SK-N-SH treated with all-trans-retinoic acid at 6 μM for 48 hours (cell line): ENCODE data around the gene GADD45B.

Source experiments
- ATAC-seq: fragments of 200-7000 bp; cut with Tn5 transposase; 3 replicates; pipeline ENCODE4 v1.9.1; 2020; ENCODE audit warnings: mild to moderate bottlenecking, moderate library complexity
- ARNTL ChIP-seq: fragments of 450-650 bp; formaldehyde crosslinking; IDR thresholded peaks from 2 replicates; pipeline ENCODE4 v1.5.0; 2020; ENCODE audit warnings: low read depth, mild to moderate bottlenecking, moderate library complexity, borderline replicate concordance
- BACH2 ChIP-seq: fragments of 250-450 bp; sonication (Bioruptor Pico); IDR thresholded peaks from 2 replicates; pipeline ENCODE4 v1.9.0; 2021; ENCODE audit warnings: mild to moderate bottlenecking, borderline replicate concordance
- CSDC2 ChIP-seq: fragments of 250-450 bp; sonication (Bioruptor Pico); IDR thresholded peaks from 2 replicates; pipeline ENCODE4 v1.5.0; 2020; ENCODE audit warnings: mild to moderate bottlenecking, moderate library complexity
- ESRRG ChIP-seq: fragments of 250-450 bp; sonication (Bioruptor Pico); IDR thresholded peaks from 2 replicates; pipeline ENCODE4 v1.6.1; 2021; ENCODE audit warnings: mild to moderate bottlenecking
- GLIS3 ChIP-seq: fragments of 250-450 bp; sonication (Bioruptor Pico); IDR thresholded peaks from 2 replicates; pipeline ENCODE4 v1.5.0; 2020; ENCODE audit warnings: mild to moderate bottlenecking, moderate library complexity
- ISL1 ChIP-seq: fragments of 250-450 bp; sonication (Bioruptor Pico); IDR thresholded peaks from 2 replicates; pipeline ENCODE4 v2.1.2; 2022; ENCODE audit warnings: mild to moderate bottlenecking, moderate library complexity
- OSR1 ChIP-seq: fragments of 250-450 bp; sonication (Bioruptor Pico); IDR thresholded peaks from 2 replicates; pipeline ENCODE4 v1.8.0; 2022; ENCODE audit warnings: moderate library complexity, mild to moderate bottlenecking, inconsistent platforms
- PPARA ChIP-seq: fragments of 250-450 bp; sonication (Bioruptor Pico); IDR thresholded peaks from 2 replicates; pipeline ENCODE4 v1.5.0; 2020; ENCODE audit warnings: mild to moderate bottlenecking, borderline replicate concordance
- RARB ChIP-seq: fragments of 250-450 bp; sonication (Bioruptor Pico); IDR thresholded peaks from 2 replicates; pipeline ENCODE4 v1.8.0; 2021; ENCODE audit warnings: mild to moderate bottlenecking, moderate library complexity
- SNAI2 ChIP-seq: fragments of 250-450 bp; sonication (Bioruptor Pico); IDR thresholded peaks from 2 replicates; pipeline ENCODE4 v1.5.0; 2020; ENCODE audit warnings: mild to moderate bottlenecking, moderate library complexity
- TCF4 ChIP-seq: fragments of 250-450 bp; sonication (Bioruptor Pico); IDR thresholded peaks from 2 replicates; pipeline ENCODE4 v1.8.0; 2021; ENCODE audit warnings: mild to moderate bottlenecking, moderate library complexity, borderline replicate concordance
- TOX ChIP-seq: fragments of 250-450 bp; sonication (Bioruptor Pico); IDR thresholded peaks from 2 replicates; pipeline ENCODE4 v1.8.0; 2021; ENCODE audit warnings: mild to moderate bottlenecking, moderate library complexity, borderline replicate concordance
- ZC3H10 ChIP-seq: fragments of 250-450 bp; sonication (Bioruptor Pico); IDR thresholded peaks from 2 replicates; pipeline ENCODE4 v1.5.1; 2021; ENCODE audit warnings: mild to moderate bottlenecking, moderate library complexity
- ZFP3 ChIP-seq: fragments of 250-450 bp; sonication (Bioruptor Pico); IDR thresholded peaks from 2 replicates; pipeline ENCODE4 v1.5.0; 2020; ENCODE audit warnings: mild to moderate bottlenecking, moderate library complexity
- ZFP30 ChIP-seq: fragments of 450-650 bp; formaldehyde crosslinking; IDR thresholded peaks from 2 replicates; pipeline ENCODE4 v1.5.0; 2022; ENCODE audit warnings: mild to moderate bottlenecking, moderate library complexity
- ZNF565 ChIP-seq: fragments of 450-650 bp; formaldehyde crosslinking; conservative IDR thresholded peaks from 2 replicates; pipeline ENCODE4 v1.5.0; 2020; ENCODE audit warnings: low read depth, mild to moderate bottlenecking, moderate library complexity
- ZNF70 ChIP-seq: fragments of 450-650 bp; formaldehyde crosslinking; IDR thresholded peaks from 2 replicates; pipeline ENCODE4 v1.5.0; 2020; ENCODE audit warnings: mild to moderate bottlenecking, moderate library complexity
- ZNF8 ChIP-seq: fragments of 450-650 bp; formaldehyde crosslinking; IDR thresholded peaks from 2 replicates; pipeline ENCODE4 v1.5.0; 2020; ENCODE audit warnings: mild to moderate bottlenecking, moderate library complexity
- TF ChIP-seq, protein P1 (sequence below): fragments of 250-450 bp; sonication (Bioruptor Pico); IDR thresholded peaks from 2 replicates; pipeline ENCODE4 v1.5.1; 2021; ENCODE audit warnings: mild to moderate bottlenecking, moderate library complexity
- TF ChIP-seq, protein P2 (sequence below): fragments of 250-450 bp; sonication (Bioruptor Pico); IDR thresholded peaks from 2 replicates; pipeline ENCODE4 v1.8.0; 2021; ENCODE audit warnings: low read depth, mild to moderate bottlenecking, moderate library complexity, borderline replicate concordance
- TF ChIP-seq, protein P3 (sequence below): fragments of 250-450 bp; sonication (Bioruptor Pico); IDR thresholded peaks from 2 replicates; pipeline ENCODE4 v1.5.1; 2020; ENCODE audit warnings: low read depth, mild to moderate bottlenecking, moderate library complexity

Gene GADD45B

DNA sequence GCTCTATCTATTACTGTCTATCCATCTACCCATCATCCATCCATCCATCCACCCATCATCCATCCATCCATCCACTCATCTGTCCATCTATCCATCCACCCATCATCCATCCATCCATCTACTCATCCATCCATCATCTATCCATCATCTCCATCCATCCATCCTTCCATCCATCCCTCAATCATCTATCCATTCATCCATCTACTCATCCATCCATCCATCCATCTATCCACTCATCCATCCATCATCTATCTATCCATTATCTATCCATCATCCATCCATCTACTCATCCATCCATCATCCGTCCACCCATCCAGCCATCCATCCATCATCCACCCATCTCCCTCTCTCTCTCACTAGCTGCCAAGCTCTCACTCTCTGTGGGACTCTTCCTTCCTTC is 35.4 kb upstream of the GADD45B start (continued):
- TF ChIP-seq, protein P1, sequence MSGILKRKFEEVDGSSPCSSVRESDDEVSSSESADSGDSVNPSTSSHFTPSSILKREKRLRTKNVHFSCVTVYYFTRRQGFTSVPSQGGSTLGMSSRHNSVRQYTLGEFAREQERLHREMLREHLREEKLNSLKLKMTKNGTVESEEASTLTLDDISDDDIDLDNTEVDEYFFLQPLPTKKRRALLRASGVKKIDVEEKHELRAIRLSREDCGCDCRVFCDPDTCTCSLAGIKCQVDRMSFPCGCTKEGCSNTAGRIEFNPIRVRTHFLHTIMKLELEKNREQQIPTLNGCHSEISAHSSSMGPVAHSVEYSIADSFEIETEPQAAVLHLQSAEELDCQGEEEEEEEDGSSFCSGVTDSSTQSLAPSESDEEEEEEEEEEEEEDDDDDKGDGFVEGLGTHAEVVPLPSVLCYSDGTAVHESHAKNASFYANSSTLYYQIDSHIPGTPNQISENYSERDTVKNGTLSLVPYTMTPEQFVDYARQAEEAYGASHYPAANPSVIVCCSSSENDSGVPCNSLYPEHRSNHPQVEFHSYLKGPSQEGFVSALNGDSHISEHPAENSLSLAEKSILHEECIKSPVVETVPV (CRISPR knock-in tag) = no peak
- no peak for TF ChIP-seq TOX (CRISPR knock-in tag)
- TF ChIP-seq ZC3H10 (CRISPR knock-in tag) = no peak
- TF ChIP-seq, protein P2, sequence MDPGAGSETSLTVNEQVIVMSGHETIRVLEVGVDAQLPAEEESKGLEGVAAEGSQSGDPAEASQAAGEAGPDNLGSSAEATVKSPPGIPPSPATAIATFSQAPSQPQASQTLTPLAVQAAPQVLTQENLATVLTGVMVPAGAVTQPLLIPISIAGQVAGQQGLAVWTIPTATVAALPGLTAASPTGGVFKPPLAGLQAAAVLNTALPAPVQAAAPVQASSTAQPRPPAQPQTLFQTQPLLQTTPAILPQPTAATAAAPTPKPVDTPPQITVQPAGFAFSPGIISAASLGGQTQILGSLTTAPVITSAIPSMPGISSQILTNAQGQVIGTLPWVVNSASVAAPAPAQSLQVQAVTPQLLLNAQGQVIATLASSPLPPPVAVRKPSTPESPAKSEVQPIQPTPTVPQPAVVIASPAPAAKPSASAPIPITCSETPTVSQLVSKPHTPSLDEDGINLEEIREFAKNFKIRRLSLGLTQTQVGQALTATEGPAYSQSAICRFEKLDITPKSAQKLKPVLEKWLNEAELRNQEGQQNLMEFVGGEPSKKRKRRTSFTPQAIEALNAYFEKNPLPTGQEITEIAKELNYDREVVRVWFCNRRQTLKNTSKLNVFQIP (CRISPR knock-in tag) = no peak
- TF ChIP-seq ARNTL (CRISPR knock-in tag) = no peak
- no peak for TF ChIP-seq TCF4 (CRISPR knock-in tag)
- TF ChIP-seq PPARA = no peak
- no peak for TF ChIP-seq ISL1 (CRISPR knock-in tag)
- TF ChIP-seq ZNF565 (CRISPR knock-in tag) = no peak
- no peak for TF ChIP-seq ESRRG (CRISPR knock-in tag)
- no peak for TF ChIP-seq GLIS3 (CRISPR knock-in tag)

DNA sequence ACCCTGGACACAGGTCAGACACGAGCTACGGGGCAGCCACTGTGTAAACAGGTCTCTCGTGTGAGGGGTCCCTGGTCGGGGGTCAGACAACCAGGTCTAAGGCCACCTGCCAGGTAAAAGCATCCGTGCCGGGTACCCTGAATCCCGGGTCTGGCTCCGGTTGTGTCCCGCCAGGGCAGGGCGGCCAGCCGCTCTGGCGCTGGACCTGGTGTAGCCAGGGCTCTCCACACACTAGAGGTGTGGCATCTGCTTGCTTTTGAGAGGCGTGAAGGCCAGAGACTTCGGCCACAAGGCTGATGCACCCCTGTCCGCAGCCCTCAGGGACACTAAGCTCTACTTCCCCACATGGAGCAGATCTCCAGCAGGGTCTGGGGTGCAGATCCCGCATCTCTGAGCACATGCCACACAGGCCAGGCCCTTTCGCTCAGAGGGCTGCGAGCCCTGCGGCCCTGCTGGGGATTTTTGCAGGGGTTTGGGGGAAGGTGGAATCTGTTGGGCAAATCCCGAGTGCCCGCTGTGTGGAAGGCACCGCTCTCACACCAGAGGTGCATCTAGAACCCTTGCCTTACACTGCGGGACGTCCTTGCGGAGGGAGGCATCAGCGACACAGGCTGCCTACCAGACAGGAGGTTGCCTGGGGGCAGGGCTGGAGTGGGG is 34.7 kb upstream of the GADD45B start:
- no peak for TF ChIP-seq OSR1 (CRISPR knock-in tag)
- no peak for TF ChIP-seq ISL1 (CRISPR knock-in tag)
- TF ChIP-seq, protein P3, sequence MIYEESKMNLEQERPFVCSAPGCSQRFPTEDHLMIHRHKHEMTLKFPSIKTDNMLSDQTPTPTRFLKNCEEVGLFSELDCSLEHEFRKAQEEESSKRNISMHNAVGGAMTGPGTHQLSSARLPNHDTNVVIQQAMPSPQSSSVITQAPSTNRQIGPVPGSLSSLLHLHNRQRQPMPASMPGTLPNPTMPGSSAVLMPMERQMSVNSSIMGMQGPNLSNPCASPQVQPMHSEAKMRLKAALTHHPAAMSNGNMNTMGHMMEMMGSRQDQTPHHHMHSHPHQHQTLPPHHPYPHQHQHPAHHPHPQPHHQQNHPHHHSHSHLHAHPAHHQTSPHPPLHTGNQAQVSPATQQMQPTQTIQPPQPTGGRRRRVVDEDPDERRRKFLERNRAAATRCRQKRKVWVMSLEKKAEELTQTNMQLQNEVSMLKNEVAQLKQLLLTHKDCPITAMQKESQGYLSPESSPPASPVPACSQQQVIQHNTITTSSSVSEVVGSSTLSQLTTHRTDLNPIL (CRISPR knock-in tag) = no peak
- no peak for TF ChIP-seq PPARA
- TF ChIP-seq ZFP3 = no peak
- TF ChIP-seq CSDC2 (CRISPR knock-in tag) = no peak
- TF ChIP-seq, protein P1 (CRISPR knock-in tag) = no peak
- no peak for TF ChIP-seq SNAI2 (CRISPR knock-in tag)
- no peak for TF ChIP-seq ZFP30
- no peak for TF ChIP-seq BACH2
- TF ChIP-seq, protein P2 (CRISPR knock-in tag) = no peak
- TF ChIP-seq RARB (CRISPR knock-in tag) = no peak
- no peak for ATAC-seq

DNA sequence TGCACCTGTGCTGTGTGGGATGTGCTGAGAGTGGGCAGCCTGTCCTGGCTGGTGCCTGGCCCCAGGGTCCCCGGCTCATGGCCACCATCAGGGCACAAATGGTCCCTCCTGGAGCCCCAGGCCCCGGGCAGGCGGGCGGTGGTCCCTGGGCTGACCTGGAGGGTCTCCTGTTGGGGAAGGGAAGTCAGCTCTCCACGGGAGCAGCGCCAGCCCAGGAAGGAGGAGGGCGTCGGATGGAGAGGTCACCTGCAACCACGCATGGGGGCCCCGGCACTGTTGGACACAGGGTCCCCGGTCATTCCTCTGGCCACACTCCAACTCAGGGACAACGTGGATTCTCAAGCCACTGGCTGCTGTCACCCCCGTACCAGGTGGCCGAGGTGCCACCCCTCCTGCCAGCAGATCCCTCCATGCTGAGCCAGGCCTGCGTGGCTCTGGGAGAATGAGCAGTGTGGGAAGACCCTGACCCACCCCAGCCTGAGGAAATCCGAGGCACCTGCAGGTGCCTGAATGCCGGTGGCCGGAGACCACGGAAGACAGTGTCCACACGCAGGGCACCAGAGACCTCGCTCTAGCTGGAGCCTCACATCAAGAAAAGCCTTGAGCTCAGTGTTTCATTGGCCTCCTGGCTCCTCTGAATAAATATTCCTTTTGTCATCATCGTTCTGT is 32.7 kb upstream of the GADD45B start:
- TF ChIP-seq OSR1 (CRISPR knock-in tag) = no peak
- TF ChIP-seq PPARA = no peak
- TF ChIP-seq TOX (CRISPR knock-in tag) = no peak
- no peak for TF ChIP-seq ZFP3
- TF ChIP-seq ZNF8 (CRISPR knock-in tag) = no peak
- TF ChIP-seq ZC3H10 (CRISPR knock-in tag) = no peak
- no peak for TF ChIP-seq ZNF70 (CRISPR knock-in tag)
- no peak for TF ChIP-seq SNAI2 (CRISPR knock-in tag)
- no peak for TF ChIP-seq RARB (CRISPR knock-in tag)
- TF ChIP-seq, protein P1 (CRISPR knock-in tag) = no peak
- TF ChIP-seq GLIS3 (CRISPR knock-in tag) = no peak
- no peak for ATAC-seq
